Stimulated activated CD4-positive, alpha-beta T cell treated with anti-CD3 and anti-CD28 coated beads, Interleukin-4, amount 100 ng/mL, for 48 hours (primary cell): Measurements from ENCODE around the gene GUK1.

Experiments
- DNase-seq, 2 donors: peaks; one replicate each; pipeline ENCODE4 v3.0.0-alpha.2; 2020; ENCODE audit warnings: low read depth in 2 of 2

GUK1 gene

GRCh38 chr1:228150120-228150460 lies 10.0 kb downstream of the GUK1 start:
- no peak for DNase-seq

- no peak for DNase-seq
Measured at GRCh38 chr1:228150461-228151179, 10.5 kb downstream of the GUK1 start.

GRCh38 chr1:228151180-228151925 lies 11.3 kb downstream of the GUK1 start:
- no peak for DNase-seq

GRCh38 chr1:228152097-228152917 lies 12.2 kb downstream of the GUK1 start:
- no peak for DNase-seq

- no peak for DNase-seq
Measured at GRCh38 chr1:228152918-228153258, 12.8 kb downstream of the GUK1 start.

- no peak for DNase-seq
Measured at GRCh38 chr1:228154021-228154669, 14.1 kb downstream of the GUK1 start.

- no peak for DNase-seq
Measured at GRCh38 chr1:228154670-228155571, 14.8 kb downstream of the GUK1 start.

- no peak for DNase-seq
Measured at GRCh38 chr1:228155596-228156514, 15.8 kb downstream of the GUK1 start.

GRCh38 chr1:228156515-228156881 lies 16.4 kb downstream of the GUK1 start:
- no peak for DNase-seq

GRCh38 chr1:228156941-228157728 lies 17.1 kb downstream of the GUK1 start:
- DNase-seq = no peak

GRCh38 chr1:228157729-228158126 lies 17.6 kb downstream of the GUK1 start:
- DNase-seq = no peak

- no peak for DNase-seq
Measured at GRCh38 chr1:228158151-228159007, 18.3 kb downstream of the GUK1 start.

- no peak for DNase-seq
Measured at GRCh38 chr1:228159008-228159665, 19.1 kb downstream of the GUK1 start.

- DNase-seq = no peak
Measured at GRCh38 chr1:228160201-228160761, 20.2 kb downstream of the GUK1 start.

- no peak for DNase-seq
Measured at GRCh38 chr1:228161362-228161761, 21.3 kb downstream of the GUK1 start.

GRCh38 chr1:228161866-228162265 lies 21.8 kb downstream of the GUK1 start:
- DNase-seq = no peak

GRCh38 chr1:228162286-228163006 lies 22.4 kb downstream of the GUK1 start:
- no peak for DNase-seq
